GM21737 (cell line): ENCODE data around the gene KCNJ15.

Experiments
- ATAC-seq: cut with Tn5 transposase; IDR thresholded peaks from one replicate; pipeline ENCODE4 v1.9.1; 2021; ENCODE audit warnings: mild to moderate bottlenecking, moderate library complexity; ENCODE audit not compliant: unreplicated experiment

Gene KCNJ15

GRCh38 chr21:38267991-38268863, 11.4 kb downstream of the KCNJ15 start:
- ATAC-seq = no peak

GRCh38 chr21:38268864-38269575, 12.2 kb downstream of the KCNJ15 start:
- ATAC-seq = no peak

GRCh38 chr21:38269576-38269936, 12.8 kb downstream of the KCNJ15 start:
- no peak for ATAC-seq

GRCh38 chr21:38272215-38272614, 15.4 kb downstream of the KCNJ15 start:
- no peak for ATAC-seq

- no peak for ATAC-seq
Measured at GRCh38 chr21:38273745-38274542, 17.2 kb downstream of the KCNJ15 start.

GRCh38 chr21:38277501-38278131, 20.8 kb downstream of the KCNJ15 start:
- ATAC-seq = no peak

- ATAC-seq = no peak
Measured at GRCh38 chr21:38280454-38280853, 23.7 kb downstream of the KCNJ15 start.

- ATAC-seq = no peak
Measured at GRCh38 chr21:38280867-38281266, 24.1 kb downstream of the KCNJ15 start.

GRCh38 chr21:38282921-38283320, 26.1 kb downstream of the KCNJ15 start:
- no peak for ATAC-seq

- no peak for ATAC-seq
Measured at GRCh38 chr21:38284216-38284615, 27.4 kb downstream of the KCNJ15 start.

GRCh38 chr21:38286739-38287471, 30.1 kb downstream of the KCNJ15 start:
- ATAC-seq = no peak

GRCh38 chr21:38287476-38287875, 30.7 kb downstream of the KCNJ15 start:
- no peak for ATAC-seq

GRCh38 chr21:38289705-38290485, 33.1 kb downstream of the KCNJ15 start:
- no peak for ATAC-seq

GRCh38 chr21:38290809-38291208, 34.0 kb downstream of the KCNJ15 start:
- no peak for ATAC-seq

- ATAC-seq = no peak
Measured at GRCh38 chr21:38291874-38292273, 35.1 kb downstream of the KCNJ15 start.

- ATAC-seq = no peak
Measured at GRCh38 chr21:38293113-38293512, 36.3 kb downstream of the KCNJ15 start.

GRCh38 chr21:38293765-38294164, 37.0 kb downstream of the KCNJ15 start:
- ATAC-seq = no peak

- no peak for ATAC-seq
Measured at GRCh38 chr21:38294609-38295008, 37.8 kb downstream of the KCNJ15 start.

- ATAC-seq = no peak
Measured at GRCh38 chr21:38295997-38296764, 39.4 kb downstream of the KCNJ15 start.
